H1 (cell line): ENCODE measurements around the gene SWT1. TPM values are rescaled to one million over a fixed set of nuclear protein-coding genes. Genes with fewer than 3 reads are reported as not detected.
"Not testable (repeated sequence)": the region's sequence is repeated elsewhere in the genome, so short reads cannot be mapped to it uniquely, and the experiment has no call there.

ENCODE experiments used
- CTCF ChIA-PET: fragments of 300-600 bp; sonication (Branson Sonifier 250); formaldehyde crosslinking; loops from one replicate; lab custom pipeline; 2021; ENCODE audit not compliant: partially characterized antibody; lab: Charles Lee
- POLR2A ChIA-PET: fragments of 300-600 bp; sonication (Branson Sonifier 250); formaldehyde crosslinking; loops from one replicate; lab custom pipeline; 2021; ENCODE audit warnings: inconsistent platforms; ENCODE audit not compliant: partially characterized antibody; lab: Charles Lee
- DNase-seq, 2 experiments: peaks; one replicate each; pipeline versions ENCODE4 v3.0.0 to v3.0.0-alpha.2; 2010 to 2022; ENCODE audit warnings: low spot score in 2 of 2, low read depth in 1 of 2, mixed read lengths in 1 of 2
- FAIRE-seq: peaks from 2 replicates; lab custom pipeline; 2011; peaks lifted over from hg19 to GRCh38; lab: Jason Lieb, UNC
- H2AFZ ChIP-seq: 2 replicates; pipeline ENCODE4 v1.8.1; 2012; ENCODE audit warnings: low read length, inconsistent platforms
- H2AK5ac ChIP-seq: 2 replicates; pipeline ENCODE4 v1.6.1; 2013; ENCODE audit warnings: low read depth, low read length
- H2BK120ac ChIP-seq: replicated peaks from 2 replicates; pipeline ENCODE3; 2013; ENCODE audit warnings: low read depth, low read length, inconsistent platforms
- H2BK12ac ChIP-seq: 2 replicates; pipeline ENCODE4 v1.6.1; 2013; ENCODE audit warnings: low read depth, low read length
- H2BK15ac ChIP-seq: 2 replicates; pipeline ENCODE4 v1.6.1; 2013; ENCODE audit warnings: low read length
- H2BK20ac ChIP-seq: 2 replicates; pipeline ENCODE4 v1.6.1; 2013; ENCODE audit warnings: low read length
- H2BK5ac ChIP-seq: 2 replicates; pipeline ENCODE4 v1.6.1; 2013; ENCODE audit warnings: low read depth, low read length
- H3K14ac ChIP-seq: 2 replicates; pipeline ENCODE4 v1.6.1; 2013; ENCODE audit warnings: inconsistent platforms; ENCODE audit not compliant: insufficient read length
- H3K18ac ChIP-seq: 2 replicates; pipeline ENCODE4 v1.6.1; 2013; ENCODE audit warnings: low read length; ENCODE audit errors: extremely low read depth
- H3K23ac ChIP-seq: 2 replicates; pipeline ENCODE4 v1.6.1; 2013; ENCODE audit warnings: inconsistent platforms; ENCODE audit not compliant: insufficient read length
- H3K23me2 ChIP-seq: 2 replicates; pipeline ENCODE4 v1.6.1; 2013; ENCODE audit warnings: low read depth, low read length
- H3K27ac ChIP-seq: 2 replicates; pipeline ENCODE4 v1.6.1; 2011; ENCODE audit warnings: low read depth, low read length, inconsistent platforms
- H3K27me3 ChIP-seq, 4 experiments: replicated peaks in 1 of 4; 1 replicate in 1 of 4; 2 replicates in 3 of 4; pipeline versions ENCODE4 v1.6.1 to v1.8.1; 2011 to 2013; ENCODE audit warnings: low read length in 3 of 4, mild to moderate bottlenecking in 3 of 4, inconsistent platforms in 2 of 4, mixed read lengths in 2 of 4, moderate library complexity in 1 of 4; ENCODE audit not compliant: control insufficient read depth in 3 of 4, insufficient read depth in 3 of 4; ENCODE audit errors: extremely low read depth in 1 of 4
- H3K36me3 ChIP-seq, 4 experiments: 2 replicates each; pipeline versions ENCODE4 v1.6.1 to v1.8.1; 2011 to 2013; ENCODE audit warnings: mild to moderate bottlenecking in 4 of 4, low read length in 3 of 4, moderate library complexity in 2 of 4, control low read depth in 1 of 4, inconsistent platforms in 1 of 4; ENCODE audit not compliant: insufficient read depth in 4 of 4, control insufficient read depth in 2 of 4
- H3K4ac ChIP-seq: replicated peaks from 2 replicates; pipeline ENCODE3; 2013; ENCODE audit warnings: low read length, low read depth, mixed read lengths, inconsistent platforms; ENCODE audit not compliant: insufficient read length
- H3K4me1 ChIP-seq, 4 experiments: replicated peaks in 1 of 4; 1 replicate in 1 of 4; 2 replicates in 3 of 4; pipeline versions ENCODE4 v1.6.1 to v1.8.1; 2011 to 2013; ENCODE audit warnings: low read length in 3 of 4, inconsistent platforms in 2 of 4, mixed read lengths in 1 of 4; ENCODE audit not compliant: insufficient read depth in 4 of 4, control insufficient read depth in 3 of 4
- H3K4me2 ChIP-seq, 2 experiments: 2 replicates each; pipeline versions ENCODE4 v1.6.1 to v1.8.1; 2011 to 2013; ENCODE audit warnings: low read depth in 2 of 2, low read length in 2 of 2, control low read depth in 1 of 2, inconsistent platforms in 1 of 2, mild to moderate bottlenecking in 1 of 2; ENCODE audit not compliant: insufficient read depth in 1 of 2
- H3K4me3 ChIP-seq, 4 experiments: fragments of 200-600, 300-600 bp in 1 of 4; sonication (generic), shearing (Covaris generic), sonication (Bioruptor Twin) in 1 of 4; 2 replicates each; pipeline versions ENCODE4 v1.5.1 to v1.8.1; 2011 to 2016; ENCODE audit warnings: low read length in 4 of 4, low read depth in 3 of 4, control low read depth in 2 of 4, inconsistent platforms in 2 of 4, mild to moderate bottlenecking in 2 of 4, mixed read lengths in 1 of 4, moderate library complexity in 1 of 4; ENCODE audit not compliant: insufficient read depth in 2 of 4; ENCODE audit errors: extremely low read depth in 1 of 4
- H3K56ac ChIP-seq: replicated peaks from 2 replicates; pipeline ENCODE3; 2013; ENCODE audit warnings: low read depth, mild to moderate bottlenecking, mixed read lengths, low read length, inconsistent platforms; ENCODE audit not compliant: insufficient read length
- H3K79me1 ChIP-seq: 2 replicates; pipeline ENCODE4 v1.6.1; 2013; ENCODE audit warnings: low read depth, low read length, control low read depth
- H3K79me2 ChIP-seq, 2 experiments: 2 replicates each; pipeline versions ENCODE4 v1.6.1 to v1.8.1; 2012 to 2013; ENCODE audit warnings: low read length in 2 of 2, mild to moderate bottlenecking in 2 of 2, inconsistent platforms in 1 of 2; ENCODE audit not compliant: insufficient read depth in 2 of 2, control insufficient read depth in 1 of 2
- H3K9ac ChIP-seq, 4 experiments: replicated peaks in 1 of 4; 1 replicate in 1 of 4; 2 replicates in 3 of 4; pipeline versions ENCODE4 v1.6.1 to v1.8.1; 2011 to 2013; ENCODE audit warnings: low read depth in 3 of 4, low read length in 3 of 4, control low read depth in 2 of 4, mild to moderate bottlenecking in 2 of 4, moderate library complexity in 2 of 4, inconsistent platforms in 1 of 4; ENCODE audit errors: extremely low read depth in 1 of 4
- H3K9me3 ChIP-seq, 2 experiments: 2 replicates each; pipeline versions ENCODE4 v1.6.1 to v1.8.1; 2012 to 2013; ENCODE audit warnings: mild to moderate bottlenecking in 2 of 2, moderate library complexity in 2 of 2, control low read depth in 1 of 2, inconsistent platforms in 1 of 2, low read depth in 1 of 2, low read length in 1 of 2, mixed read lengths in 1 of 2; ENCODE audit not compliant: insufficient read depth in 2 of 2
- H4K20me1 ChIP-seq, 2 experiments: replicated peaks in 1 of 2; 2 replicates each; pipeline versions ENCODE3 to v1.8.1; 2011 to 2013; ENCODE audit warnings: inconsistent platforms in 2 of 2, low read length in 2 of 2, mild to moderate bottlenecking in 1 of 2; ENCODE audit not compliant: insufficient read depth in 2 of 2, control insufficient read depth in 1 of 2
- H4K5ac ChIP-seq: 2 replicates; pipeline ENCODE4 v1.6.1; 2013; ENCODE audit warnings: low read length, low read depth, mixed read lengths, inconsistent platforms; ENCODE audit not compliant: insufficient read length
- H4K8ac ChIP-seq: 2 replicates; pipeline ENCODE4 v1.8.0; 2013; ENCODE audit warnings: mild to moderate bottlenecking, moderate library complexity, low read length, inconsistent platforms; ENCODE audit not compliant: insufficient read depth; ENCODE audit errors: extremely low read depth
- H4K91ac ChIP-seq: replicated peaks from 2 replicates; pipeline ENCODE3; 2013; ENCODE audit warnings: low read length, mixed read lengths, inconsistent platforms; ENCODE audit not compliant: insufficient read length
- WGBS, 2 experiments: shearing (Covaris generic) in 1 of 2; methylation state at CpG; one replicate each; pipeline versions ENCODE4 v1.1.6 to v1.1.7; 2013 to 2015; ENCODE audit warnings: low lambda C conversion rate in 2 of 2, mixed read lengths in 2 of 2, inconsistent platforms in 1 of 2, low coverage in 1 of 2, missing lambda C conversion rate in 1 of 2; ENCODE audit not compliant: insufficient replicate concordance in 2 of 2, insufficient coverage in 1 of 2, insufficient read length in 1 of 2; ENCODE audit errors: extremely low coverage in 1 of 2, missing lambda C conversion rate in 1 of 2; 5-methylcytosine and 5-hydroxymethylcytosine counted together
- polyA plus RNA-seq, 7 experiments: library from polyadenylated mRNA; depleted of rRNA in 3 of 7; stranded (reverse) in 5 of 7; unstranded in 2 of 7; fragments of >200 nt in 5 of 7; fragments of 200-250 nt in 2 of 7; gene quantifications; 1 replicate in 5 of 7; 2 replicates in 1 of 7; 4 replicates in 1 of 7; pipeline versions ENCODE4 v1.2.1 to v1.2.3, GENCODE V29; 2011 to 2013; ENCODE audit warnings: missing spikeins in 2 of 7, mixed read lengths in 2 of 7
- total RNA-seq: library from RNA; stranded (reverse); fragmentation: NEBNext Ultra II Directional; extraction: Animal tissue kit (Norgen Biotek cat#: 25700); gene quantifications from 2 replicates; pipeline ENCODE4 v1.2.1, GENCODE V29; 2021

SWT1 gene
- total and polyA plus RNA-seq, 2 of the 8 experiments (the other 6 are each of a cell fraction or from before 2014, with no cell fraction given) = 1.4 to 6.2 TPM

DNA sequence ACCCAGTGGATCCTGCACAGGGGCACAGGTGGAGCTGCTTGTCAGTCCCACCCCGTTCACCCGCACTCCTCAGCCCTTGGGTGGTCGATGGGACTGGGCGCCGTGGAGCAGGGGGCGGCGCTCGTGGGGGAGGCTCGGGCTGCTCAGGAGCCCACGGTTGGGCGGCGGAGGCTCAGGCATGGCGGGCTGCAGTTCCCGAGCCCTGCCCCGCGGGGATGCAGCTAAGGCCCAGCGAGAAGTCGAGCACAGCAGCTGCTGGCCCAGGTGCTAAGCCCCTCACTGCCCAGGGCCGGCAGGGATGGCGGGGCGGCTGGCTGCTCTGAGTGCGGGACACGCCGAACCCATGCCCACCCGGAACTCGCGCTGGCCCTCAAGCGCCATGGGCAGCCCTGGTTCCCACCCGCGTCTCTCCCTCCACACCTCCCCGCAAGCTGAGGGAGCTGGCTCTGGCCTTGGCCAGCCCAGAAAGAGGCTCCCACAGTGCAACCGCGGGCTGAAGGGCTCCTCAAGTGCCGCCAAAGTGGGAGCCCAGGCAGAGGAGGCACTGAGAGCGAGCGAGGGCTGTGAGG, 164.8 kb downstream of the SWT1 start:
- H3K27ac ChIP-seq, H3K18ac ChIP-seq, FAIRE-seq, H4K8ac ChIP-seq, H3K4me3 ChIP-seq, DNase-seq, H3K4me2 ChIP-seq, H3K56ac ChIP-seq, H2AK5ac ChIP-seq, H3K4ac ChIP-seq, H2BK20ac ChIP-seq, H3K79me2 ChIP-seq, H3K9me3 ChIP-seq, H3K9ac ChIP-seq, H3K23ac ChIP-seq, H4K20me1 ChIP-seq, H2BK120ac ChIP-seq, H3K36me3 ChIP-seq, H4K5ac ChIP-seq, H3K27me3 ChIP-seq, H3K23me2 ChIP-seq, H3K14ac ChIP-seq, H2BK5ac ChIP-seq, H2BK15ac ChIP-seq, POLR2A ChIA-PET, H4K91ac ChIP-seq, H3K4me1 ChIP-seq, H2AFZ ChIP-seq, H2BK12ac ChIP-seq, H3K79me1 ChIP-seq: not testable (repeated sequence)
- CTCF ChIA-PET = interaction anchor here (1.7 to 3.3 kb wide), 2 partner anchors 275 to 359 kb away, joined by 6 to 11 read pairs; no protein-coding TSS in a partner anchor
- WGBS, 2 experiments = 97% methylated on average over 26 of the region's 36 CpGs; no CpG with 5 or more reads in 1 of the 2 experiments
